Transverse colon (tissue), 4 donors: ENCODE measurements around the gene SUPT7L. TPM values are rescaled to one million over a fixed set of nuclear protein-coding genes. Genes with fewer than 3 reads are reported as not detected.

Source experiments
- DNase-seq: peaks from one replicate; pipeline ENCODE4 v3.0.0-alpha.2; 2019
- H3K27ac ChIP-seq, 4 donors: fragments of 200-600 bp; sonication (generic); 2 replicates each; pipeline ENCODE4 v1.5.1; 2016 to 2018; ENCODE audit warnings: inconsistent platforms in 4 of 4
- H3K27me3 ChIP-seq: fragments of 200-600 bp; sonication (generic); 2 replicates; pipeline ENCODE4 v1.5.1; 2017; ENCODE audit warnings: inconsistent platforms
- H3K36me3 ChIP-seq, 4 donors: fragments of 200-600 bp; sonication (generic); 2 replicates each; pipeline ENCODE4 v1.5.1; 2017 to 2019; ENCODE audit warnings: inconsistent platforms in 4 of 4
- H3K4me1 ChIP-seq, 4 donors: fragments of 200-600 bp; sonication (generic); 2 replicates each; pipeline ENCODE4 v1.5.1; 2017 to 2020; ENCODE audit warnings: inconsistent platforms in 4 of 4
- H3K4me3 ChIP-seq, 4 donors: fragments of 200-600 bp; sonication (generic); 1 replicate in 1 of 4; 2 replicates in 3 of 4; pipeline versions ENCODE4 v1.5.1 to v1.6.1; 2017 to 2019; ENCODE audit warnings: inconsistent platforms in 4 of 4
- H3K9me3 ChIP-seq, 2 donors: fragments of 200-600 bp; sonication (generic); 2 replicates each; pipeline ENCODE4 v1.5.1; 2017 to 2019; ENCODE audit warnings: inconsistent platforms in 2 of 2
- CTCF ChIP-seq, 5 experiments: fragments of 200-600 bp in 3 of 5; fragments of 450-650 bp in 2 of 5; sonication (generic) in 3 of 5; IDR thresholded peaks; 1 replicate in 2 of 5; 2 replicates in 3 of 5; pipeline ENCODE4 v1.5.1; 2016 to 2017; ENCODE audit warnings: antibody characterized with exemption in 5 of 5, inconsistent platforms in 3 of 5, mild to moderate bottlenecking in 2 of 5, moderate library complexity in 1 of 5
- EP300 ChIP-seq: sonication (generic); formaldehyde crosslinking; IDR thresholded peaks from one replicate; pipeline ENCODE4 v1.6.1; 2017; ENCODE audit warnings: antibody characterized with exemption, low read depth
- POLR2A ChIP-seq: fragments of 450-650 bp; IDR thresholded peaks from one replicate; pipeline ENCODE4 v1.6.1; 2016; ENCODE audit warnings: antibody characterized with exemption, mild to moderate bottlenecking, moderate library complexity
- POLR2AphosphoS5 ChIP-seq, 3 donors: sonication (generic); formaldehyde crosslinking; IDR thresholded peaks; one replicate each; pipeline ENCODE4 v1.6.1; 2016; ENCODE audit warnings: antibody characterized with exemption in 3 of 3
- WGBS, 2 donors: methylation state at CpG; one replicate each; pipeline ENCODE4 v1.1.5; 2018; ENCODE audit warnings: low coverage in 1 of 2; 5-methylcytosine and 5-hydroxymethylcytosine counted together
- in situ Hi-C, 4 donors: fragments of 200-750 bp; cut with MboI; loops; one replicate each; pipeline versions ENCODE4 v1.15.0 to v1.15.1; 2017; ENCODE audit warnings: low sequenced_read_pairs in 3 of 4, low pct_ligation_motif_present in 1 of 4, low pct_unique_long_range_greater_than_20kb in 1 of 4
- intact Hi-C: fragments of 100-400 bp; cut with DNase I; formaldehyde crosslinking; loops from one replicate; pipeline ENCODE4 v1.15.1; 2023; ENCODE audit warnings: low total_unique reads
- total RNA-seq, 4 donors: library from RNA; depleted of rRNA; stranded (reverse); fragments of >200 nt; gene quantifications; one replicate each; pipeline ENCODE4 v1.1.0, GENCODE V29; 2016

SUPT7L gene
- total RNA-seq, 4 donors from 2014 or later, result 30.4 to 43.6 (median 38.2) TPM

- no peaks in the 10 kb centered on the region for H3K9me3 ChIP-seq
- DNase-seq, result no peak
- no peaks in the 10 kb centered on the region for H3K27me3 ChIP-seq
- 91 to 93% methylated on average over 5 to 7 of the region's 7 CpGs for WGBS, 2 donors
- H3K27ac ChIP-seq, result peak overlapping the region in 1 of 4 donors; percentile 18
- no peaks in the 10 kb centered on the region for H3K36me3 ChIP-seq
- H3K4me3 ChIP-seq, result no peak overlapping the region
- no peak for TF ChIP-seq CTCF (IDR thresholded peaks at IDR 0.05)
- TF ChIP-seq POLR2AphosphoS5 (IDR thresholded peaks at IDR 0.05), result no peak
- no peak for TF ChIP-seq EP300
- TF ChIP-seq POLR2A, result no peak
- intact Hi-C loops, result no loop called here
- in situ Hi-C loops, result no loop called here
- peaks cover 0 to 17% (median 15%) of the 10 kb centered on the region in 4 donors for H3K4me1 ChIP-seq
Observed at GRCh38 chr2:27708257-27708654, 44.8 kb upstream of the SUPT7L start.

GRCh38 chr2:27707462-27708256, 44.2 kb upstream of the SUPT7L start:
- Histone ChIP-seq H3K4me1 (peaks cover 0 to 17% (median 15%) of the 10 kb centered on the region in 4 donors), H3K36me3 (no peaks in the 10 kb centered on the region), H3K9me3 (no peaks in the 10 kb centered on the region), H3K27ac (peak overlapping the region in 1 of 4 donors; percentile 58), H3K27me3 (no peaks in the 10 kb centered on the region), H3K4me3 (no peak overlapping the region)
- intact Hi-C loops, result no loop called here
- no peak for DNase-seq
- no peak for TF ChIP-seq POLR2A
- no peak for TF ChIP-seq EP300
- no peak for TF ChIP-seq POLR2AphosphoS5 (IDR thresholded peaks at IDR 0.05)
- no peak for TF ChIP-seq CTCF (IDR thresholded peaks at IDR 0.05)
- in situ Hi-C loops, result no loop called here
- WGBS, 2 donors, result 87 to 97% methylated on average over 6 to 9 of the region's 9 CpGs

- peak overlapping the region; percentile 58 to 79 (median 72) for H3K27ac ChIP-seq
- in situ Hi-C loops (no loop called here), intact Hi-C loops (no loop called here)
Observed at GRCh38 chr2:27705851-27706622, 42.6 kb upstream of the SUPT7L start.

More at GRCh38 chr2:27705851-27706622, 42.6 kb upstream of the SUPT7L start:
- DNase-seq, result peak; percentile 63
- Histone ChIP-seq H3K27me3 (no peaks in the 10 kb centered on the region), H3K4me3 (no peak overlapping the region), H3K9me3 (no peaks in the 10 kb centered on the region), H3K4me1 (peaks cover 0 to 17% (median 15%) of the 10 kb centered on the region in 4 donors), H3K36me3 (no peaks in the 10 kb centered on the region)
- WGBS, 2 donors, result 22 to 40% methylated on average over 3 to 4 of the region's 4 CpGs
- TF ChIP-seq CTCF (IDR thresholded peaks at IDR 0.05) (no peak), POLR2A (no peak), EP300 (peak; percentile 67), POLR2AphosphoS5 (IDR thresholded peaks at IDR 0.05) (peak; percentile 40 to 62 (median 56))
